ENCODE results near the gene IL18.
"Not testable (repeated sequence)": the region's sequence is repeated elsewhere in the genome, so short reads cannot be mapped to it uniquely, and the experiment has no call there.

Gene IL18

GRCh38 chr11:112200252-112200651, 36.4 kb upstream of the IL18 start:
- H3K27me3 ChIP-seq (replicated peaks; ENCODE audit: insufficient read depth, low read length) = no peaks in the 10 kb centered on the region
- no peaks in the 10 kb centered on the region for H3K79me2 ChIP-seq (ENCODE audit: low read length)
- no peaks in the 10 kb centered on the region for H3F3A ChIP-seq (ENCODE audit: insufficient read depth, low read length)
- H3K27ac ChIP-seq (ENCODE audit: low read length) = no peak overlapping the region
- no peak overlapping the region for H2AFZ ChIP-seq (ENCODE audit: low read length)
- H3K9ac ChIP-seq (ENCODE audit: low read length) = no peak overlapping the region
- no peaks in the 10 kb centered on the region for H3K36me3 ChIP-seq (replicated peaks; ENCODE audit: insufficient read depth, low read length)
- H3K4me3 ChIP-seq (ENCODE audit: low read length) = no peak overlapping the region
- H3K4me2 ChIP-seq (ENCODE audit: low read depth, low read length) = no peak overlapping the region
- no peaks in the 10 kb centered on the region for H4K20me1 ChIP-seq (ENCODE audit: insufficient read depth, low read length)
- H3K4me1 ChIP-seq (ENCODE audit: low read length) = no peaks in the 10 kb centered on the region
- no peak for TF ChIP-seq EZH2phosphoT487 (IDR thresholded peaks at IDR 0.05; ENCODE audit: low read length)
- DNase-seq = no peak
- no peaks in the 10 kb centered on the region for H3K9me3 ChIP-seq (replicated peaks; ENCODE audit: insufficient read depth, low read length)
- no peaks in the 10 kb centered on the region for H3K9me2 ChIP-seq (replicated peaks; ENCODE audit: insufficient read depth, low read length)

GRCh38 chr11:112199101-112199500, 35.2 kb upstream of the IL18 start:
- not testable (repeated sequence) for H3K9ac ChIP-seq (ENCODE audit: low read length); H3K9me3 ChIP-seq (replicated peaks; ENCODE audit: insufficient read depth, low read length); H3K9me2 ChIP-seq (replicated peaks; ENCODE audit: insufficient read depth, low read length); H3F3A ChIP-seq (ENCODE audit: insufficient read depth, low read length); H4K20me1 ChIP-seq (ENCODE audit: insufficient read depth, low read length); H3K4me1 ChIP-seq (ENCODE audit: low read length); H3K79me2 ChIP-seq (ENCODE audit: low read length); H3K4me3 ChIP-seq (ENCODE audit: low read length); H3K27me3 ChIP-seq (replicated peaks; ENCODE audit: insufficient read depth, low read length); H3K27ac ChIP-seq (ENCODE audit: low read length); H3K4me2 ChIP-seq (ENCODE audit: low read depth, low read length); H3K36me3 ChIP-seq (replicated peaks; ENCODE audit: insufficient read depth, low read length); DNase-seq; H2AFZ ChIP-seq (ENCODE audit: low read length)

- no peaks in the 10 kb centered on the region for H3K9me2 ChIP-seq (replicated peaks; ENCODE audit: insufficient read depth, low read length)
- no peaks in the 10 kb centered on the region for H3K36me3 ChIP-seq (replicated peaks; ENCODE audit: insufficient read depth, low read length)
- no peaks in the 10 kb centered on the region for H3K79me2 ChIP-seq (ENCODE audit: low read length)
- TF ChIP-seq EZH2phosphoT487 (IDR thresholded peaks at IDR 0.05; ENCODE audit: low read length) (no peak), EZH2 (optimal IDR thresholded peaks at IDR 0.05; ENCODE audit: low read depth, low read length) (no peak), CTCF (IDR thresholded peaks at IDR 0.05; ENCODE audit: low read length) (no peak)
- H3K27ac ChIP-seq (ENCODE audit: low read length) = no peak overlapping the region
- H3F3A ChIP-seq (ENCODE audit: insufficient read depth, low read length) = no peaks in the 10 kb centered on the region
- H3K9ac ChIP-seq (ENCODE audit: low read length) = no peak overlapping the region
- no peak overlapping the region for H2AFZ ChIP-seq (ENCODE audit: low read length)
- H3K4me2 ChIP-seq (ENCODE audit: low read depth, low read length) = no peak overlapping the region
- no peak for DNase-seq
- H4K20me1 ChIP-seq (ENCODE audit: insufficient read depth, low read length) = no peaks in the 10 kb centered on the region
- no peaks in the 10 kb centered on the region for H3K27me3 ChIP-seq (replicated peaks; ENCODE audit: insufficient read depth, low read length)
- H3K4me1 ChIP-seq (ENCODE audit: low read length) = no peaks in the 10 kb centered on the region
- no peak overlapping the region for H3K4me3 ChIP-seq (ENCODE audit: low read length)
- no peaks in the 10 kb centered on the region for H3K9me3 ChIP-seq (replicated peaks; ENCODE audit: insufficient read depth, low read length)
Observed at GRCh38 chr11:112196519-112197087, 32.7 kb upstream of the IL18 start.

- Histone ChIP-seq H3K36me3 (replicated peaks; ENCODE audit: insufficient read depth, low read length) (no peaks in the 10 kb centered on the region), H4K20me1 (ENCODE audit: insufficient read depth, low read length) (no peaks in the 10 kb centered on the region), H3K9me2 (replicated peaks; ENCODE audit: insufficient read depth, low read length) (no peaks in the 10 kb centered on the region), H3K9ac (ENCODE audit: low read length) (no peak overlapping the region), H3K4me3 (ENCODE audit: low read length) (no peak overlapping the region), H3K27ac (ENCODE audit: low read length) (no peak overlapping the region), H3K4me2 (ENCODE audit: low read depth, low read length) (no peak overlapping the region), H2AFZ (ENCODE audit: low read length) (no peak overlapping the region), H3K27me3 (replicated peaks; ENCODE audit: insufficient read depth, low read length) (no peaks in the 10 kb centered on the region), H3F3A (ENCODE audit: insufficient read depth, low read length) (no peaks in the 10 kb centered on the region), H3K9me3 (replicated peaks; ENCODE audit: insufficient read depth, low read length) (no peaks in the 10 kb centered on the region), H3K79me2 (ENCODE audit: low read length) (no peaks in the 10 kb centered on the region), H3K4me1 (ENCODE audit: low read length) (no peaks in the 10 kb centered on the region)
- no peak for DNase-seq
- TF ChIP-seq EZH2phosphoT487 (IDR thresholded peaks at IDR 0.05; ENCODE audit: low read length) (no peak), EZH2 (optimal IDR thresholded peaks at IDR 0.05; ENCODE audit: low read depth, low read length) (no peak), CTCF (IDR thresholded peaks at IDR 0.05; ENCODE audit: low read length) (no peak)
Observed at GRCh38 chr11:112195951-112196351, 32.1 kb upstream of the IL18 start.

- not testable (repeated sequence) for H3K36me3 ChIP-seq (replicated peaks; ENCODE audit: insufficient read depth, low read length); H3K4me3 ChIP-seq (ENCODE audit: low read length); H3K27me3 ChIP-seq (replicated peaks; ENCODE audit: insufficient read depth, low read length); H4K20me1 ChIP-seq (ENCODE audit: insufficient read depth, low read length); H3K27ac ChIP-seq (ENCODE audit: low read length); H3K4me1 ChIP-seq (ENCODE audit: low read length); H3K79me2 ChIP-seq (ENCODE audit: low read length); H3K9ac ChIP-seq (ENCODE audit: low read length); H3K4me2 ChIP-seq (ENCODE audit: low read depth, low read length); H3K9me3 ChIP-seq (replicated peaks; ENCODE audit: insufficient read depth, low read length); H3F3A ChIP-seq (ENCODE audit: insufficient read depth, low read length); H2AFZ ChIP-seq (ENCODE audit: low read length); DNase-seq; H3K9me2 ChIP-seq (replicated peaks; ENCODE audit: insufficient read depth, low read length)
Observed at GRCh38 chr11:112195113-112195512, 31.2 kb upstream of the IL18 start.

Data from MM.1S (cell line).